Lower lobe of right lung (tissue), 2 donors: ENCODE measurements around the gene ROBO1. TPM values are rescaled to one million over a fixed set of nuclear protein-coding genes. Genes with fewer than 3 reads are reported as not detected.

Experiments
- ATAC-seq, 2 donors: fragments of 200-7000 bp; cut with Tn5 transposase; one replicate each; pipeline ENCODE4 v1.9.1; 2020 to 2022; ENCODE audit warnings: mild to moderate bottlenecking in 2 of 2, moderate library complexity in 2 of 2
- DNase-seq: peaks from one replicate; pipeline ENCODE4 v3.0.0-alpha.2; 2020
- H3K27ac ChIP-seq: fragments of 200-600 bp; one replicate; pipeline ENCODE4 v1.8.0; 2022
- H3K27me3 ChIP-seq: fragments of 200-600 bp; one replicate; pipeline ENCODE4 v1.8.0; 2022; ENCODE audit warnings: low read depth
- H3K36me3 ChIP-seq: fragments of 200-600 bp; one replicate; pipeline ENCODE4 v1.8.0; 2022; ENCODE audit warnings: mild to moderate bottlenecking
- H3K4me1 ChIP-seq: fragments of 200-600 bp; one replicate; pipeline ENCODE4 v1.8.0; 2022
- H3K4me3 ChIP-seq: fragments of 200-600 bp; one replicate; pipeline ENCODE4 v1.8.0; 2022; ENCODE audit warnings: mild to moderate bottlenecking
- H3K9me3 ChIP-seq: fragments of 200-600 bp; one replicate; pipeline ENCODE4 v1.8.0; 2022
- CTCF ChIP-seq: fragments of 200-600 bp; IDR thresholded peaks from one replicate; pipeline ENCODE4 v1.8.0; 2022; ENCODE audit warnings: antibody characterized with exemption, mild to moderate bottlenecking
- intact Hi-C: fragments of 100-400 bp; cut with DNase I; formaldehyde crosslinking; loops from one replicate; pipeline ENCODE4 v1.11.0; 2022
- total RNA-seq: library from RNA; stranded (reverse); fragmentation: NEBNext Ultra II Directional; extraction: Animal tissue kit (Norgen Biotek cat#: 25700); gene quantifications from one replicate; pipeline ENCODE4 v1.2.1, GENCODE V29; 2021
- donor health status: DM: no; HTN: yes; CAD: no; lungs with severe emphysema.

The ROBO1 gene
- total RNA-seq, 1 donor from 2014 or later, result 14.8 TPM

DNA sequence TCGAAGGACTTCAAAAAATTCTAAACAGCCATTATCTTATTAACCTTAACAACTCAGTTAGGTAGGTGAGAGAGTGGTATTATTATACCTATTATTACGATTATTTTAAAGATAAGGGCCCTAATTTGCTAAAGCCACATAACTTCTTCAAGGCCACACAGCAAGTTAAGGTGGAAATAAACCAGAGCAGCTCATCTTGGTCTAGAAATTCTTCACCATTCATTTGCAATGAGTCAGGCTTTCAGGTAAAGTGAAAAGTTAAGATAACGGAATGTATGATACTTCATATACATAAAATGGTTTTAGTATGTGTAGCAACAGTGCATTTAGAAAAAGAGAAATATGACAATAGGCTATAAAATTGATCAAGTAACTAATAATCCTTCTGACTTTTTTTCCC, 920.2 kb downstream of the ROBO1 start:
- DNase-seq (no peak), ATAC-seq (peak; percentile 17 to 55)
- no peaks in the 10 kb centered on the region for H3K27me3 ChIP-seq
- no peaks in the 10 kb centered on the region for H3K9me3 ChIP-seq
- H3K4me3 ChIP-seq, result no peak overlapping the region
- no peak overlapping the region for H3K27ac ChIP-seq
- no peak for TF ChIP-seq CTCF
- H3K4me1 ChIP-seq, result no peaks in the 10 kb centered on the region
- intact Hi-C loops, result no loop called here
- no peaks in the 10 kb centered on the region for H3K36me3 ChIP-seq

GRCh38 chr3:78847203-78847602, 920.6 kb downstream of the ROBO1 start:
- no peak for DNase-seq
- H3K36me3 ChIP-seq, result no peaks in the 10 kb centered on the region

DNA sequence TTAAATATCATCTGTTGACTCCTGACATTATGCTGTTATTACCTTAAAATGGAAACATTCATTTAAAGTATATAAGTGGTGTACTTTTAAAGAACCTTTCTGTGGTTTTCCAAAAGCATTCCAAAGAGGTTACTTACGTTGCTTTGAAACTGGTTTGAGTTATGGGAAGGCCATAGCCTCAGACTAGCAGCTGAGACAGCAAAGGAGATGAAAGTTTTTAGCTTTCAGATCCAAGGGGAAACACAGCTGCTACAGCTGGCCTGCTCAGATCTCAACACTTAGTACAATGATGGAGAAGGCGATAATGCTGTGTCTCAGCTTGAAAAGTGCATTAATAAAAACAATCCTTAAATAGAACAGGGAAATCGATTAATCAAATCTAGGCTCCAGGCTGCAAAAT, 921.1 kb downstream of the ROBO1 start:
- H3K9me3 ChIP-seq, result no peaks in the 10 kb centered on the region
- intact Hi-C loops, result no loop called here
- TF ChIP-seq CTCF, result no peak
- H3K27ac ChIP-seq, result no peak overlapping the region
- DNase-seq, result no peak
- no peaks in the 10 kb centered on the region for H3K27me3 ChIP-seq
- no peaks in the 10 kb centered on the region for H3K4me1 ChIP-seq
- peak; percentile 51 to 56 for ATAC-seq
- no peak overlapping the region for H3K4me3 ChIP-seq
- H3K36me3 ChIP-seq, result no peaks in the 10 kb centered on the region

More at GRCh38 chr3:78847203-78847602, 920.6 kb downstream of the ROBO1 start:
- Histone ChIP-seq H3K4me1 (no peaks in the 10 kb centered on the region), H3K9me3 (no peaks in the 10 kb centered on the region), H3K27me3 (no peaks in the 10 kb centered on the region), H3K27ac (no peak overlapping the region), H3K4me3 (no peak overlapping the region)
- no peak for TF ChIP-seq CTCF
- ATAC-seq, result peak; percentile 83 to 89
- intact Hi-C loops, result no loop called here

- H3K27me3 ChIP-seq, result no peaks in the 10 kb centered on the region
- ATAC-seq (no peak), DNase-seq (no peak)
- H3K4me3 ChIP-seq, result no peak overlapping the region
- no peaks in the 10 kb centered on the region for H3K36me3 ChIP-seq
- intact Hi-C loops, result no loop called here
- H3K4me1 ChIP-seq, result no peaks in the 10 kb centered on the region
- H3K9me3 ChIP-seq, result no peaks in the 10 kb centered on the region
- no peak overlapping the region for H3K27ac ChIP-seq
- TF ChIP-seq CTCF, result no peak
Observed at GRCh38 chr3:78845605-78846004, 922.2 kb downstream of the ROBO1 start.

DNA sequence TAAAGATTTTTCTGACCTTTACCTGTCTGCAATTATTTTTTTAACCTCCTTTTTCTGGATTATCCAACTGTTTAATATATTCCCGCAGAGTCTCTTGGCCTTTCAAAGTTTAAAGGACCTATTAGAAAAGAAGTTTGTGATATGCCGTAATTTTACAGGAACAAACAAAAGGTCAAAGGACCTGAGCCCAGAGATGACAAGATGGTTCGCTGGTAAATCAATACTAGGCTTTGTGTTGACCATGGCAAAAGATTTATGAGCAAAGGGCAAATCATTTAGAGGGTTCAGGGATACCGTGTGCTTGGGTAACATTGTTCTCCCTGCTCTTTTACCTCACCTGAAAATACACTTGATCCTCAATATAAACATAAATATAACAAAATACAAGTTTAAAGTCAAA, 923.5 kb downstream of the ROBO1 start:
- H3K36me3 ChIP-seq, result no peaks in the 10 kb centered on the region
- no peaks in the 10 kb centered on the region for H3K9me3 ChIP-seq
- DNase-seq, result no peak
- no peak for TF ChIP-seq CTCF
- H3K27ac ChIP-seq, result no peak overlapping the region
- no peak for ATAC-seq
- intact Hi-C loops, result no loop called here
- no peaks in the 10 kb centered on the region for H3K4me1 ChIP-seq
- no peak overlapping the region for H3K4me3 ChIP-seq
- H3K27me3 ChIP-seq, result no peaks in the 10 kb centered on the region

DNA sequence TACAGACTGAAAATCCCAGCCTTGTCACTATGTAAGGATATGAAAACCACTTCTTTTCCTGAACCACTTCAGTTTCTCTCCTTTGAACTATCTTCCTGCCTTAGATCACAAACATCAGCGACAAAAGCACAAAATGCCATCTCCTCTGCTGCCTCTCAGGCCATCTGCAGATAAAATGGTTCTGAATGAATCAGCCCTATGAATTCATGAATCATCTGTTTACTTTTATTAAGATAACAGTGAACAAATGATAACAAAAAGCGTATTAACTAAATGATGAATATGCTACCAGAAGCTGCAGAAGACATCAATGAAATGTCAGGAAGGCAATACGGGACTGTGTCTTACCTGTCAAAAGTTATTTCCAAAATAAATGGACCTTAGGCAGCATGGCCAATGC, 928.1 kb downstream of the ROBO1 start:
- intact Hi-C loops, result no loop called here

More for the DNA sequence above, 928.1 kb downstream of the ROBO1 start:
- ATAC-seq, result no peak
- Histone ChIP-seq H3K27ac (no peak overlapping the region), H3K4me3 (no peak overlapping the region), H3K9me3 (no peaks in the 10 kb centered on the region), H3K27me3 (no peaks in the 10 kb centered on the region), H3K36me3 (no peaks in the 10 kb centered on the region), H3K4me1 (no peaks in the 10 kb centered on the region)
- TF ChIP-seq CTCF, result no peak
- DNase-seq, result no peak
